Liver (tissue), 3 donors: ENCODE data around the gene DGKH.

Experiments
- ATF3 ChIP-seq: IDR thresholded peaks from 2 replicates; pipeline ENCODE4 v1.6.1; 2016; ENCODE audit warnings: antibody characterized with exemption
- EGR1 ChIP-seq, 2 donors: IDR thresholded peaks; 2 replicates each; pipeline ENCODE4 v1.6.1; 2016 to 2018; ENCODE audit warnings: antibody characterized with exemption in 2 of 2, low read depth in 2 of 2
- FOXA1 ChIP-seq: IDR thresholded peaks from 2 replicates; pipeline ENCODE4 v1.6.1; 2016; ENCODE audit warnings: antibody characterized with exemption
- GABPA ChIP-seq, 2 donors: IDR thresholded peaks in 1 of 2; conservative IDR thresholded peaks in 1 of 2; 2 replicates each; pipeline ENCODE4 v1.6.1; 2016; ENCODE audit warnings: antibody characterized with exemption in 2 of 2, mild to moderate bottlenecking in 1 of 2, moderate library complexity in 1 of 2
- HNF4G ChIP-seq: IDR thresholded peaks from 2 replicates; pipeline ENCODE4 v1.6.1; 2016; ENCODE audit warnings: antibody characterized with exemption
- MAX ChIP-seq: IDR thresholded peaks from 2 replicates; pipeline ENCODE4 v1.6.1; 2016; ENCODE audit warnings: antibody characterized with exemption
- RAD21 ChIP-seq, 2 donors: IDR thresholded peaks; 2 replicates each; pipeline ENCODE4 v1.6.1; 2016; ENCODE audit warnings: antibody characterized with exemption in 2 of 2, mild to moderate bottlenecking in 2 of 2
- SP1 ChIP-seq: IDR thresholded peaks from 2 replicates; pipeline ENCODE4 v1.6.1; 2018; ENCODE audit warnings: antibody characterized with exemption, mild to moderate bottlenecking
- TAF1 ChIP-seq: conservative IDR thresholded peaks from 2 replicates; pipeline ENCODE4 v1.6.1; 2016; ENCODE audit warnings: antibody characterized with exemption, mild to moderate bottlenecking
- YY1 ChIP-seq: IDR thresholded peaks from 2 replicates; pipeline ENCODE4 v1.6.1; 2016; ENCODE audit warnings: antibody characterized with exemption, mild to moderate bottlenecking
- TF ChIP-seq, protein P1 (sequence below): fragments of 150-350 bp; IDR thresholded peaks from 2 replicates; pipeline ENCODE4 v1.5.1; 2017; ENCODE audit warnings: improper control_type of control experiment, low read depth, low read length; ENCODE audit not compliant: missing input control
- TF ChIP-seq, protein P2 (sequence below): IDR thresholded peaks from 2 replicates; pipeline ENCODE4 v1.6.1; 2016; ENCODE audit warnings: antibody characterized with exemption, mild to moderate bottlenecking
- donor health status: healthy.
- donor health status: healthy.

- TF ChIP-seq, protein P1, sequence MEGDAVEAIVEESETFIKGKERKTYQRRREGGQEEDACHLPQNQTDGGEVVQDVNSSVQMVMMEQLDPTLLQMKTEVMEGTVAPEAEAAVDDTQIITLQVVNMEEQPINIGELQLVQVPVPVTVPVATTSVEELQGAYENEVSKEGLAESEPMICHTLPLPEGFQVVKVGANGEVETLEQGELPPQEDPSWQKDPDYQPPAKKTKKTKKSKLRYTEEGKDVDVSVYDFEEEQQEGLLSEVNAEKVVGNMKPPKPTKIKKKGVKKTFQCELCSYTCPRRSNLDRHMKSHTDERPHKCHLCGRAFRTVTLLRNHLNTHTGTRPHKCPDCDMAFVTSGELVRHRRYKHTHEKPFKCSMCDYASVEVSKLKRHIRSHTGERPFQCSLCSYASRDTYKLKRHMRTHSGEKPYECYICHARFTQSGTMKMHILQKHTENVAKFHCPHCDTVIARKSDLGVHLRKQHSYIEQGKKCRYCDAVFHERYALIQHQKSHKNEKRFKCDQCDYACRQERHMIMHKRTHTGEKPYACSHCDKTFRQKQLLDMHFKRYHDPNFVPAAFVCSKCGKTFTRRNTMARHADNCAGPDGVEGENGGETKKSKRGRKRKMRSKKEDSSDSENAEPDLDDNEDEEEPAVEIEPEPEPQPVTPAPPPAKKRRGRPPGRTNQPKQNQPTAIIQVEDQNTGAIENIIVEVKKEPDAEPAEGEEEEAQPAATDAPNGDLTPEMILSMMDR, result no peak
- no peak for TF ChIP-seq EGR1 (IDR thresholded peaks at IDR 0.05; ENCODE audit: low read depth in 2 of 2)
- TF ChIP-seq, protein P2, sequence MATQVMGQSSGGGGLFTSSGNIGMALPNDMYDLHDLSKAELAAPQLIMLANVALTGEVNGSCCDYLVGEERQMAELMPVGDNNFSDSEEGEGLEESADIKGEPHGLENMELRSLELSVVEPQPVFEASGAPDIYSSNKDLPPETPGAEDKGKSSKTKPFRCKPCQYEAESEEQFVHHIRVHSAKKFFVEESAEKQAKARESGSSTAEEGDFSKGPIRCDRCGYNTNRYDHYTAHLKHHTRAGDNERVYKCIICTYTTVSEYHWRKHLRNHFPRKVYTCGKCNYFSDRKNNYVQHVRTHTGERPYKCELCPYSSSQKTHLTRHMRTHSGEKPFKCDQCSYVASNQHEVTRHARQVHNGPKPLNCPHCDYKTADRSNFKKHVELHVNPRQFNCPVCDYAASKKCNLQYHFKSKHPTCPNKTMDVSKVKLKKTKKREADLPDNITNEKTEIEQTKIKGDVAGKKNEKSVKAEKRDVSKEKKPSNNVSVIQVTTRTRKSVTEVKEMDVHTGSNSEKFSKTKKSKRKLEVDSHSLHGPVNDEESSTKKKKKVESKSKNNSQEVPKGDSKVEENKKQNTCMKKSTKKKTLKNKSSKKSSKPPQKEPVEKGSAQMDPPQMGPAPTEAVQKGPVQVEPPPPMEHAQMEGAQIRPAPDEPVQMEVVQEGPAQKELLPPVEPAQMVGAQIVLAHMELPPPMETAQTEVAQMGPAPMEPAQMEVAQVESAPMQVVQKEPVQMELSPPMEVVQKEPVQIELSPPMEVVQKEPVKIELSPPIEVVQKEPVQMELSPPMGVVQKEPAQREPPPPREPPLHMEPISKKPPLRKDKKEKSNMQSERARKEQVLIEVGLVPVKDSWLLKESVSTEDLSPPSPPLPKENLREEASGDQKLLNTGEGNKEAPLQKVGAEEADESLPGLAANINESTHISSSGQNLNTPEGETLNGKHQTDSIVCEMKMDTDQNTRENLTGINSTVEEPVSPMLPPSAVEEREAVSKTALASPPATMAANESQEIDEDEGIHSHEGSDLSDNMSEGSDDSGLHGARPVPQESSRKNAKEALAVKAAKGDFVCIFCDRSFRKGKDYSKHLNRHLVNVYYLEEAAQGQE, result no peak
- TF ChIP-seq RAD21 (IDR thresholded peaks at IDR 0.05), result no peak
- TF ChIP-seq ATF3, result no peak
- no peak for TF ChIP-seq YY1
- TF ChIP-seq FOXA1, result no peak
- no peak for TF ChIP-seq HNF4G
- TF ChIP-seq SP1, result no peak
- TF ChIP-seq GABPA (IDR thresholded peaks at IDR 0.05 in 1 of 2, conservative IDR thresholded peaks at IDR 0.05 in 1 of 2), result no peak
- TF ChIP-seq MAX, result no peak
- no peak for TF ChIP-seq TAF1
Measured at GRCh38 chr13:42048342-42048683, at the start of gene DGKH.
